ENCODE data around the gene N4BP3.

N4BP3 gene

DNA sequence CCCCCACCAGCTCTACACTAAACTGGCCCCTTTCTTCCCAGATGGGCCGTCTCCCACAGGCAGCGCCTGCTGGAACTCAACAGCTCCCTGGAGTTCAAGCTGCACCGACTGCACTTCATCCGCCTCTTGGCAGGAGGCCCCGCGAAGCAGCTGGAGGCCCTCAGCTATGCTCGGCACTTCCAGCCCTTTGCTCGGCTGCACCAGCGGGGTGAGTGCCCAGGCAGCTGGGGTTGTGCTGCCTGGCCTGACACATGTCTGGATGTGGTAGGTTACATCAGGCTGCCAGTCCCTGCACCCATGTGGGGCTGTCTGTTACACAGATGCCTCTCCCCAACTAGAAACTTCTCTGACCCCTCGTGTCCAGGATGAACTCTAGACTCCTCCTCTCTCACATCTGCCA lies 30.6 kb downstream of the N4BP3 start:
- TF ChIP-seq, protein P1, sequence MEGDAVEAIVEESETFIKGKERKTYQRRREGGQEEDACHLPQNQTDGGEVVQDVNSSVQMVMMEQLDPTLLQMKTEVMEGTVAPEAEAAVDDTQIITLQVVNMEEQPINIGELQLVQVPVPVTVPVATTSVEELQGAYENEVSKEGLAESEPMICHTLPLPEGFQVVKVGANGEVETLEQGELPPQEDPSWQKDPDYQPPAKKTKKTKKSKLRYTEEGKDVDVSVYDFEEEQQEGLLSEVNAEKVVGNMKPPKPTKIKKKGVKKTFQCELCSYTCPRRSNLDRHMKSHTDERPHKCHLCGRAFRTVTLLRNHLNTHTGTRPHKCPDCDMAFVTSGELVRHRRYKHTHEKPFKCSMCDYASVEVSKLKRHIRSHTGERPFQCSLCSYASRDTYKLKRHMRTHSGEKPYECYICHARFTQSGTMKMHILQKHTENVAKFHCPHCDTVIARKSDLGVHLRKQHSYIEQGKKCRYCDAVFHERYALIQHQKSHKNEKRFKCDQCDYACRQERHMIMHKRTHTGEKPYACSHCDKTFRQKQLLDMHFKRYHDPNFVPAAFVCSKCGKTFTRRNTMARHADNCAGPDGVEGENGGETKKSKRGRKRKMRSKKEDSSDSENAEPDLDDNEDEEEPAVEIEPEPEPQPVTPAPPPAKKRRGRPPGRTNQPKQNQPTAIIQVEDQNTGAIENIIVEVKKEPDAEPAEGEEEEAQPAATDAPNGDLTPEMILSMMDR (IDR thresholded peaks at IDR 0.05; ENCODE audit: low read depth, low read length), result no peak
- in situ Hi-C loops (cut with HindIII; ENCODE audit: low sequenced_read_pairs), result no loop called here

DNA sequence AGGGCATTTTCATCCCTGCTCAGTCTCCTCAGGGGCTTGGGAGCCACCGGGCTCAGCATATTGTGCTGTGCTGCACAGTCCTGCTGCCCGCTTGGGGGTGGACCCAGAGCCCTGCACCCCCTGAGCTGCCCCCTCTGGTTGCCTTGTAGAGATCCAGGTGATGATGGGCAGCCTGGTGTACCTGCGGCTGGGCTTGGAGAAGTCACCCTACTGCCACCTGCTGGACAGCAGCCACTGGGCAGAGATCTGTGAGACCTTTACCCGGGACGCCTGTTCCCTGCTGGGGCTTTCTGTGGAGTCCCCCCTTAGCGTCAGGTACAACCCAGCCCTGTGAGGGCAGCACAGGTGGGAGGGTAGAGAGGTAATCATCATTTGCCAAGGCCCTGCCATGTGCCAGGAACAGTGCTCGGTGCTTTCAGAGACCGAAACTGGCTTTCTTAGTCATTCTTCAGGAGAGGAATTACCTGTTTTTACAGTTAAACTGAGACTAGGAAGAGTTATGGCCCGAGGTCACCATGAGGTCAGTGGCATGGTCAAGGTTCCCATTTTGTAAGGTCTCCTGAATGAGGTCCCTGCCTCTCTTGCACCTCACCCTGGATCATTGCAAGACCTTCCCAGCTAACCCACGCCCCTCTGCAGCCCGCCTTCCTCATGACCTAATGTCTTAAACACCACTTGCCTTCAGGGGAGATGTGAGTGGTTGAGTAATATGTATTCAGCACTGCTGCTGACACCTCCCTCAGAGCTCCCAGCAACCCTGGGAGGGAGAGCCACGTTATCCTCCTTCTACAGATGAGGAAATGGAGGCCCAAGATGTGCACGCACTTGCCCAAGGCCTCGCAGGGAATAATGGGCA lies 32.9 kb downstream of the N4BP3 start:
- in situ Hi-C loops (cut with HindIII; ENCODE audit: low sequenced_read_pairs), result no loop called here
- no peak overlapping the region for H3K4me3 ChIP-seq (ENCODE audit: low read depth, low read length)
- DNase-seq (ENCODE audit: low read depth, low spot score), result peak; percentile 28
- TF ChIP-seq, protein P1 (IDR thresholded peaks at IDR 0.05; ENCODE audit: low read depth, low read length), result peak; percentile 83

More for the DNA sequence above, 30.6 kb downstream of the N4BP3 start:
- no peak overlapping the region for H3K4me3 ChIP-seq (ENCODE audit: low read depth, low read length)
- no peak for DNase-seq (ENCODE audit: low read depth, low spot score)

DNA sequence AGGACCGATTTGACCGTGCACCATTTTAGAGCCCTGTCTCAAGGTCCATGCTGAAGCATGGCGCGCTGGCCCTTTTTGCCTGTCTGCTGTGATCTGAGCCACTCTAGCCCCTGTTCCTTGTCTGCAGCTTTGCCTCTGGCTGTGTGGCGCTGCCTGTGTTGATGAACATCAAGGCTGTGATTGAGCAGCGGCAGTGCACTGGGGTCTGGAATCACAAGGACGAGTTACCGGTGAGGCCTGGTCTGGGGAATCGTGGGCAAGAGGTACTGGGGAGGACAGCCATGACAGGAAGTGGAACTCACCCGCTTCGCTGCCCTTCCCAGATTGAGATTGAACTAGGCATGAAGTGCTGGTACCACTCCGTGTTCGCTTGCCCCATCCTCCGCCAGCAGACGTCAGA lies 34.1 kb downstream of the N4BP3 start:
- TF ChIP-seq, protein P1 (IDR thresholded peaks at IDR 0.05; ENCODE audit: low read depth, low read length), result no peak
- no peak overlapping the region for H3K4me3 ChIP-seq (ENCODE audit: low read depth, low read length)
- no peak for DNase-seq (ENCODE audit: low read depth, low spot score)
- in situ Hi-C loops (cut with HindIII; ENCODE audit: low sequenced_read_pairs), result no loop called here

DNA sequence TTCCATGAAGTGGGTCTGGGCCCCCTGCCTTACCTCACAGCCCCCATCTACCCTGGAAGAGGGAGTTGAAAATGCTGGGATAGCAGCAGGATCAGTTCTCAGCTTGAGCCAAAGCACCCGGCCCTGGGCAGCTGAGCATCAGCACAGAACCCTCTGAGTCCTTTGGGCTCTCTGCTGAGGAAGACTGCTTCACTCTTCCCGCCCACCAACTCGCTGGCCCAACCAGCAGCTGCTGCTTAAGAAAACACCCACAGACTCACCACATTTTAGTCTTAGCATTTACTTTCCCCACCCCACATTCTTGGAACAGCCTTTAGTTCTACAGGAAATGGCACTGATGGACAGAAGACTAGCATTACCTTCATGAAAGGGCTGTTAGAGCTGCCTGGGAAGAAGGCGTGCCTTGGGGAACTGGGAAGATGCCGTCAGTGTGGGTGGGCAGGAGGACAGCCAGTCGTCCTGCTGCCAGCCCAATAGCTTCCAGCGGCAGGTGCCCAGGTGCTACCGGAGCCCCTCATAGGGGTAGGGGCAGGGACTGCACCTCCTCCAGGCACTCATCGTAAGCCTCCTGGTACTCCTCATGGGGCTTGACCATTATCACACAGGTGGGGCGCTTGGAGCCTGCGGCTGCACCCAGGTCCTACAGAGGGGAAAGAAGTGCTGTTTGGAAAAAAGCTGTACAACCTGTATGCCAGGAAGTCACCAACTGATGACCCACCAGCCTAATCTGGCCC lies 36.0 kb downstream of the N4BP3 start:
- no peak overlapping the region for H3K4me3 ChIP-seq (ENCODE audit: low read depth, low read length)
- in situ Hi-C loops (cut with HindIII; ENCODE audit: low sequenced_read_pairs), result no loop called here
- no peak for DNase-seq (ENCODE audit: low read depth, low spot score)
- TF ChIP-seq, protein P1 (IDR thresholded peaks at IDR 0.05; ENCODE audit: low read depth, low read length), result no peak

DNA sequence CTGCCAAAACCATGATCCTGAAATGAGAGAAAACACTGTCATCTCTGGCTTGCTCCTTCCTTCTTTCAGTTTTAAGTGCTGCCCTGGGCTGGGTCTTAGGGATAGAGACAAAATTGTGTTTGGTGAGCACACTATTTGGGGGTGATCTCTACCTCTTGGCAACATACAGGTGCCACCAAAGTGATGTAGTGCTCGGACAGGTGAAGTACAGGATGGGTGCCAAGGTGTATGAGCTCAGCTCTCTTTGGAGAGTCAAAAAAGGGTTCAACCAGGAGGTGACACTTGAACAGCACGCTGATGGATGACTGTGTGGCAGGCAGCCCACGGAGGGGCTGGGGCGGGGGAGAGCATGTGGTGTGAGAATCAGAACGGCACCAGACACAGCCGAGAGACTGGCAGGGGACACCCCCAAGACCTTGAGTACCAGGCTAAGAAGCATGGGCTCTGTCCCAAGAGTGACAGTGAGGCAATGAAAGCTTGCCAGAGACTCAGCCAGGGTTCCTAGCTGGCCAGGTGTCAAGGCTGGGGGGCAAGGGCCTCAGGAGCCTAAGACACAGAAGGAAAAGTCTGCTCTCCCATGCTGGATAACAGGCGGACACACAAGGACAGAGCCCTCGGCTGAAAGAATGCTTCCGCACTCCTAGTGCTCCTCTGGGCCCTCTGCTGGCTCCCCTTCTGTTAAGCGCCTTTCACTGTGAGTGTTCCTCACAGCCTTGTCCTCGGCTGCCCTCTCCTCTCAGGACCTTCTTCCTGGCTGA lies 37.8 kb downstream of the N4BP3 start:
- H3K4me3 ChIP-seq (ENCODE audit: low read depth, low read length), result no peak overlapping the region
- in situ Hi-C loops (cut with HindIII; ENCODE audit: low sequenced_read_pairs), result no loop called here
- TF ChIP-seq, protein P1 (IDR thresholded peaks at IDR 0.05; ENCODE audit: low read depth, low read length), result no peak
- DNase-seq (ENCODE audit: low read depth, low spot score), result no peak

Measured in astrocyte of the spinal cord (primary cell).